ENCODE results near the gene CARMIL3.

The CARMIL3 gene

DNA sequence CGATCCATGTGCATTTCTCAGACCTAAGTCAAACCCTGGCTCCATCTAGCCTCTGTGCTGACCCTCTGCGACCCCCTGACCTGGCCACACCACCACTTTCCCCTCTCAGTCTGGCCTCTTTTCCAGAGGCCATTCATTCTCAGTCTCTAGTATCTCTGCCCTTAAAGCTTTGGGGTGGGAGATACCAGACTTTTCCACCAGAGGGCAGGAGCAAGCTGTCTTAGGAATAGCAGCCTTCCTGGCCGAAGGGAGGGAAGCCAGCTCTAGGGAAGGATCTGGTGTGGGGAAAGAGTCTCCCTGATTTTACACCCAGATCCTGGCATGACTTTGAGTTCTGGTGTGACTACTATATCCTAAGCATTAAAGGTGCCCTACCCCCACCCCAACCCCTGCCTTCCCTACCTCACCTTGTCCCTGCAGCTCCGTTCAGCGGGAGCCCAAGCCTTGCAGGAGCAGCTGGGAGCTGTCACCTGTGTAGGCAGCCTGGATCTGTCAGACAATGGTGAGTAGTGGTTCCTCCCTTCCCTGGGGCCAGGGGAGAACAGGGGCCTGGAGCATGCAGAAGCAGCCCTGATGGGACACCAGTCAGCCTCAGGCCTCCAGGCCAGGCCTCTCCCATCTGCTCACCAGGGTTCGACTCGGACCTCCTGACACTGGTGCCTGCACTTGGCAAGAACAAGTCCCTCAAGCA, 6.6 kb downstream of the CARMIL3 start:
- Histone ChIP-seq H3K36me3 (ENCODE audit: insufficient read depth, low read depth, low read length) (no peaks in the 10 kb centered on the region), H3K9ac (ENCODE audit: low read depth, low read length) (no peak overlapping the region), H3K9me3 (ENCODE audit: insufficient read depth, low read depth, low read length) (no peaks in the 10 kb centered on the region), H3K27ac (ENCODE audit: low read length) (no peak overlapping the region), H3K27me3 (ENCODE audit: insufficient read depth, low read length) (no peaks in the 10 kb centered on the region), H3K4me1 (ENCODE audit: insufficient read depth, low read length) (no peaks in the 10 kb centered on the region), H3K4me3 (ENCODE audit: low read length) (no peak overlapping the region)

DNA sequence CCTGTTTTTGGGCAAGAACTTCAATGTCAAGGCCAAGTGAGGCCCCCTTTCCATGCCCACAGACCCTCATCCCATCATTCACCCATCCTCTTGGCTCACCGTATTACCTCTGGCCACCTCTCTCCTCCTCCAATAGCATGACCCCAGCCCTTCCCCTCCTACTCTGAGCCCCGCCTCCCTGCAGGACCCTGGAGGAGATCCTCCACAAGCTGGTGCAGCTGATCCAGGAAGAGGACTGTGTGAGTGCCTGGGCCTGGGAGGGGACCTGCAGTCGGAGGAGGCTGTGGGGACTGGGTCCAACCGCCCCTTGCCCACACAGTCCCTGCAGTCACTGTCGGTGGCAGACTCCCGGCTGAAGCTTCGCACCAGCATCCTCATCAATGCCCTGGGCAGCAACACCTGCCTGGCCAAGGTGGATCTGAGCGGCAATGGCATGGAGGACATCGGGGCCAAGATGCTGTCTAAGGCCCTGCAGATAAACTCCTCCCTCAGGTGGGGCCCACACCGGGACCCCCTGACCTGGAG, 7.2 kb downstream of the CARMIL3 start:
- H3K4me3 ChIP-seq (ENCODE audit: low read length) = no peak overlapping the region
- H3K9me3 ChIP-seq (ENCODE audit: insufficient read depth, low read depth, low read length) = no peaks in the 10 kb centered on the region
- no peaks in the 10 kb centered on the region for H3K27me3 ChIP-seq (ENCODE audit: insufficient read depth, low read length)
- no peaks in the 10 kb centered on the region for H3K36me3 ChIP-seq (ENCODE audit: insufficient read depth, low read depth, low read length)
- H3K27ac ChIP-seq (ENCODE audit: low read length) = no peak overlapping the region
- H3K4me1 ChIP-seq (ENCODE audit: insufficient read depth, low read length) = no peaks in the 10 kb centered on the region
- no peak overlapping the region for H3K9ac ChIP-seq (ENCODE audit: low read depth, low read length)

DNA sequence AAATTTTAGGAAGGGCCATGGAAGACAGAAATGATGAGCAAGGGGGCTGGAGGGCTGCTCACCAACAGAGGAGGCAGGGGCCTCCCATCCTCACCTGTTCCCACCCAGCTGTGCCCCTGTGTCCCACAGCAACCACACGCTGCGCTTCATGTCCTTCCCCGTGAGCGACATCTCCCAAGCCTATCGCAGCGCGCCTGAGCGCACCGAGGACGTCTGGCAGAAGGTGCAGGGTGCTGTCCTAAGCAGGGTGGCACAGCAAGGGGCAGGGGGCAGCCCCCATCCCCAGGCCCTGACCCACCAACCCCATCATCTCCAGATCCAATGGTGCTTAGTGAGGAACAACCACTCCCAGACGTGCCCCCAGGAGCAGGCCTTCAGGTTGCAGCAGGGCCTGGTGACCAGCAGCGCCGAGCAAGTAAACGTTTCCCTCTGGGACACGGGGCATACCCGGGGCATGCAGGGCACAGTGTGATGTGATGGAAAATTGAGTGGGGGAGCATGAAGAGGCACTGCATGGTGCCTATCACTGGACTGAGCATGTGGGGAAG, 8.1 kb downstream of the CARMIL3 start:
- Histone ChIP-seq H3K9ac (ENCODE audit: low read depth, low read length) (no peak overlapping the region), H3K27ac (ENCODE audit: low read length) (no peak overlapping the region), H3K4me1 (ENCODE audit: insufficient read depth, low read length) (no peaks in the 10 kb centered on the region), H3K27me3 (ENCODE audit: insufficient read depth, low read length) (no peaks in the 10 kb centered on the region), H3K36me3 (ENCODE audit: insufficient read depth, low read depth, low read length) (no peaks in the 10 kb centered on the region), H3K4me3 (ENCODE audit: low read length) (no peak overlapping the region), H3K9me3 (ENCODE audit: insufficient read depth, low read depth, low read length) (no peaks in the 10 kb centered on the region)

DNA sequence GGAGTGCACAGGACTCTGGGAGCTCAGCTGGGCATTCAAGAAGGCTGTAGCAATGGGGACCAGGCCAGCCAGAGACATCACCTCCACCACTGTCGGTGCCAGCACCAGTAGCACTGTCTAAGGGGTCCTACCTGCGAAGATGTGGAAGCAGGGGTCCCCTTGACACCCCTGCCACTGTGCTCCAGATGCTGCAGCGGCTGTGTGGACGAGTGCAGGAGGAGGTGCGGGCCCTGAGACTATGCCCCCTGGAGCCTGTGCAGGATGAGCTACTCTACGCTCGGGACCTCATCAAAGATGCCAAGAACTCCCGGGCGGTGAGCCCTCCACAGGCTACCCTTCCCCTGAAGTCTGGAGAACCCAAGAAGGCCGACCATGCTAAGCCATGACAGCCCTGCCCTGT, 8.6 kb downstream of the CARMIL3 start:
- H3K4me3 ChIP-seq (ENCODE audit: low read length) = no peak overlapping the region

GRCh38 chr14:24060984-24061913, 9.4 kb downstream of the CARMIL3 start:
- Histone ChIP-seq H3K27ac (ENCODE audit: low read length) (no peak overlapping the region), H3K4me3 (ENCODE audit: low read length) (no peak overlapping the region), H3K36me3 (ENCODE audit: insufficient read depth, low read depth, low read length) (no peaks in the 10 kb centered on the region), H3K9ac (ENCODE audit: low read depth, low read length) (no peak overlapping the region), H3K27me3 (ENCODE audit: insufficient read depth, low read length) (no peaks in the 10 kb centered on the region), H3K9me3 (ENCODE audit: insufficient read depth, low read depth, low read length) (no peaks in the 10 kb centered on the region), H3K4me1 (ENCODE audit: insufficient read depth, low read length) (no peaks in the 10 kb centered on the region)

More for the DNA sequence above, 8.6 kb downstream of the CARMIL3 start:
- Histone ChIP-seq H3K4me1 (ENCODE audit: insufficient read depth, low read length) (no peaks in the 10 kb centered on the region), H3K36me3 (ENCODE audit: insufficient read depth, low read depth, low read length) (no peaks in the 10 kb centered on the region), H3K27me3 (ENCODE audit: insufficient read depth, low read length) (no peaks in the 10 kb centered on the region), H3K9ac (ENCODE audit: low read depth, low read length) (no peak overlapping the region), H3K27ac (ENCODE audit: low read length) (no peak overlapping the region), H3K9me3 (ENCODE audit: insufficient read depth, low read depth, low read length) (no peaks in the 10 kb centered on the region)

DNA sequence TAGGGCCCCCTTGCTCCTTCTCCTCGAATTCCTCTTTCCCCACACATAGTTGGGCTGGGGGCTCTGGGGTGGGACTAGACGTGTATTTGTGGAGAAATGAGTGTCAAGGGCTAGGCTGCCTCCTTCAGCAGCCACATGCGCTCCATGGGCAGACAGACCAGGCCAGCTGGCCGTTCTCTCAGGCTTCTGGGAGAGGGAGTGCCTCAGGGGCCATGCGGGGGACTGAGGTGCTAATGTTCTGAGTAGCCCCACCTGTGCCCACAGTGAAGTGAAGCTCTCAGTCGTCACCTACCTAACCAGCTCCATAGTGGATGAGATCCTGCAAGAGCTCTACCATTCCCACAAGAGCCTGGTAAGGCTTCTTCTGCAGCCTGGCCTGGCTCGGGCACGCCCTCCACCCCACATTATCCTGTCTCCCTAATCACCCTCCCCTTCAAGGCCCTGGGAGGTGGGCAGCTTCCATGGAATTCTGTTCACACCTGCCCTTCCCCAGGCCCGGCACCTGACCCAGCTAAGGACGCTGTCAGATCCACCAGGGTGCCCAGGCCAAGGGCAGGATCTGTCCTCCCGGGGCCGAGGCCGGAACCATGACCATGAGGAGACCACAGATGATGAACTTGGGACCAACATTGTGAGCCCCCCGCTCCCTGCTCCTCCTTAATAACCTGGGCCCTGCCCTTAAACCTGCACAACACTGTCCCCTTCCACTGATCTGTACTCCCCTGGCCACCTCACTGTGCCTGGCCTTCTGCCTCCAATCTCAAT, 10.6 kb downstream of the CARMIL3 start:
- H3K27ac ChIP-seq (ENCODE audit: low read length) = no peak overlapping the region
- H3K36me3 ChIP-seq (ENCODE audit: insufficient read depth, low read depth, low read length) = no peaks in the 10 kb centered on the region
- no peaks in the 10 kb centered on the region for H3K4me1 ChIP-seq (ENCODE audit: insufficient read depth, low read length)
- no peak overlapping the region for H3K4me3 ChIP-seq (ENCODE audit: low read length)
- H3K9me3 ChIP-seq (ENCODE audit: insufficient read depth, low read depth, low read length) = no peaks in the 10 kb centered on the region
- H3K9ac ChIP-seq (ENCODE audit: low read depth, low read length) = no peak overlapping the region
- H3K27me3 ChIP-seq (ENCODE audit: insufficient read depth, low read length) = no peaks in the 10 kb centered on the region

- Histone ChIP-seq H3K4me1 (ENCODE audit: insufficient read depth, low read length) (no peaks in the 10 kb centered on the region), H3K36me3 (ENCODE audit: insufficient read depth, low read depth, low read length) (no peaks in the 10 kb centered on the region), H3K27ac (ENCODE audit: low read length) (no peak overlapping the region), H3K9me3 (ENCODE audit: insufficient read depth, low read depth, low read length) (no peaks in the 10 kb centered on the region), H3K4me3 (ENCODE audit: low read length) (no peak overlapping the region), H3K9ac (ENCODE audit: low read depth, low read length) (no peak overlapping the region), H3K27me3 (ENCODE audit: insufficient read depth, low read length) (no peaks in the 10 kb centered on the region)
Observed at GRCh38 chr14:24063263-24063836, 11.5 kb downstream of the CARMIL3 start.

- no peak overlapping the region for H3K4me3 ChIP-seq (ENCODE audit: low read length)
- no peak overlapping the region for H3K9ac ChIP-seq (ENCODE audit: low read depth, low read length)
- no peaks in the 10 kb centered on the region for H3K36me3 ChIP-seq (ENCODE audit: insufficient read depth, low read depth, low read length)
- H3K27ac ChIP-seq (ENCODE audit: low read length) = no peak overlapping the region
- H3K9me3 ChIP-seq (ENCODE audit: insufficient read depth, low read depth, low read length) = no peaks in the 10 kb centered on the region
- H3K27me3 ChIP-seq (ENCODE audit: insufficient read depth, low read length) = no peaks in the 10 kb centered on the region
- no peaks in the 10 kb centered on the region for H3K4me1 ChIP-seq (ENCODE audit: insufficient read depth, low read length)
Observed at GRCh38 chr14:24064091-24064795, 12.4 kb downstream of the CARMIL3 start.

DNA sequence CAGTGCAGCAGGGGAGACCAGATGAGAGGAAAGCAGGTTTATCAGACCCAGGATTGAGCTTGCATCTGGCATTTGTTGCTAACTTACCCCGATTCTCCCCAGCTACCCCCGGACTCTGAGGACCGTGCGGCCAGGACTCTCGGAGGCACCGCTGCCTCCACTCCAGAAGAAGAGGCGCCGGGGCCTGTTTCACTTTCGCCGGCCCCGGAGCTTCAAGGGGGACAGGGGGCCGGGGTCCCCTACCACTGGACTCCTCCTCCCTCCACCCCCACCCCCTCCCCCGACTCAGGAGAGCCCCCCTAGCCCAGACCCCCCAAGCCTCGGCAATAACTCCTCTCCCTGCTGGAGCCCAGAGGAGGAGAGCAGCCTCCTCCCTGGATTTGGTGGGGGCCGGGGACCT, 13.0 kb downstream of the CARMIL3 start:
- Histone ChIP-seq H3K9me3 (ENCODE audit: insufficient read depth, low read depth, low read length) (no peaks in the 10 kb centered on the region), H3K9ac (ENCODE audit: low read depth, low read length) (no peak overlapping the region), H3K4me3 (ENCODE audit: low read length) (no peak overlapping the region), H3K36me3 (ENCODE audit: insufficient read depth, low read depth, low read length) (no peaks in the 10 kb centered on the region), H3K4me1 (ENCODE audit: insufficient read depth, low read length) (no peaks in the 10 kb centered on the region), H3K27ac (ENCODE audit: low read length) (no peak overlapping the region), H3K27me3 (ENCODE audit: insufficient read depth, low read length) (no peaks in the 10 kb centered on the region)

DNA sequence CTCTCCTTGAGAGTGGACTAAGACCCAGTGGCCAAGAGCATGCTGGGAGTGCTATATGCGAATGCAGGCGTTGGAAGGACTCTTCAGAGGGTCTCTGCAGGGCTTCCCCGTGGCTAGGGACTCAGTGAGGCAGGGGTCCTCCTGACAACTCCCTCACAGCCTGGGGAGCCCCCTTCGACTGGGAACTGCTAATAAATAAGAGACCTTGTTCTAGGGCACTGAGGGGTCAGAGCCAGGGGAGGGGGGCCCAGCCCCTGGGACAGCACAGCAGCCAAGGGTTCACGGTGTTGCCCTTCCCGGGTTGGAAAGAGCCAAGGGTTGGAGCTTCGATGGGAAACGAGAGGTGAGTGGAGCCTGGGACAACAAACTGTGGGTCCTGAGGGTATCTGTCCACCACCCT, 13.6 kb downstream of the CARMIL3 start:
- H3K4me1 ChIP-seq (ENCODE audit: insufficient read depth, low read length) = no peaks in the 10 kb centered on the region
- no peaks in the 10 kb centered on the region for H3K27me3 ChIP-seq (ENCODE audit: insufficient read depth, low read length)
- no peak overlapping the region for H3K27ac ChIP-seq (ENCODE audit: low read length)
- H3K9me3 ChIP-seq (ENCODE audit: insufficient read depth, low read depth, low read length) = no peaks in the 10 kb centered on the region
- H3K9ac ChIP-seq (ENCODE audit: low read depth, low read length) = no peak overlapping the region; the same call in 1 of the 2 replicates
- no peak overlapping the region for H3K4me3 ChIP-seq (ENCODE audit: low read length)
- no peaks in the 10 kb centered on the region for H3K36me3 ChIP-seq (ENCODE audit: insufficient read depth, low read depth, low read length)
